Upper lobe of right lung (tissue), 1 donor: Measurements from ENCODE around the gene GRIK3. TPM values are rescaled to one million over a fixed set of nuclear protein-coding genes. Genes with fewer than 3 reads are reported as not detected.

Source experiments
- ATAC-seq: fragments of 200-7000 bp; cut with Tn5 transposase; one replicate; pipeline ENCODE4 v1.9.1; 2020; ENCODE audit warnings: mild to moderate bottlenecking, moderate library complexity
- DNase-seq: peaks from one replicate; pipeline ENCODE4 v3.0.0-alpha.2; 2020
- H3K27ac ChIP-seq: fragments of 200-600 bp; one replicate; pipeline ENCODE4 v1.8.0; 2022
- H3K27me3 ChIP-seq: fragments of 200-600 bp; one replicate; pipeline ENCODE4 v1.8.0; 2022; ENCODE audit warnings: mild to moderate bottlenecking
- H3K36me3 ChIP-seq: fragments of 200-600 bp; one replicate; pipeline ENCODE4 v1.8.0; 2022
- H3K4me1 ChIP-seq: fragments of 200-600 bp; one replicate; pipeline ENCODE4 v1.8.0; 2022
- H3K4me3 ChIP-seq: fragments of 200-600 bp; one replicate; pipeline ENCODE4 v1.8.0; 2022; ENCODE audit warnings: mild to moderate bottlenecking
- H3K9me3 ChIP-seq: fragments of 200-600 bp; one replicate; pipeline ENCODE4 v1.8.0; 2022
- CTCF ChIP-seq: fragments of 200-600 bp; IDR thresholded peaks from one replicate; pipeline ENCODE4 v1.8.0; 2022; ENCODE audit warnings: antibody characterized with exemption
- intact Hi-C: fragments of 100-400 bp; cut with DNase I; formaldehyde crosslinking; loops from one replicate; pipeline ENCODE4 v1.11.0; 2022
- total RNA-seq: library from RNA; stranded (reverse); fragmentation: NEBNext Ultra II Directional; extraction: Animal tissue kit (Norgen Biotek cat#: 25700); gene quantifications from one replicate; pipeline ENCODE4 v1.2.1, GENCODE V29; 2021
- donor health status: DM: no; HTN: yes; CAD: no; lungs with severe emphysema.

GRIK3 gene
- total RNA-seq, 1 donor from 2014 or later: not detected

DNA sequence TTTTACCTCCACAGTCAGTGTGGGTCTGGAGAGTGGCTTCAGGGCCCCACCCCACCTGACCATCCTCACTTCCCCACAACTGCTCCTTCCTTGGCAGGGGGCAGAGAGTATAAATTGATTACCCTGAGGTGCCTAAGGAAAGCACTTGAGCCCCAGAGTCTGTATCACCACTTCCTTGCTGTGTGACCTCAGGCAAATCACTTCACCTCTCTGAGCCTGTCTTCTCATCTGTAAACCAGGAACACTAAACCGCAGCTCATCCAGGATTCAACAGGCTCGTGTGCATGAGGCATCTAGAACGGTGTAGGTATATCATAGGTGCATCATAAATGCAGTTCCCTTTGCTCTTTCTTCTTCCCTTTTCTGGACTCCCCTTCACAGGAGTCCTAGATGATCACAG lies 43.4 kb downstream of the GRIK3 start:
- H3K27me3 ChIP-seq: no peaks in the 10 kb centered on the region
- TF ChIP-seq CTCF: no peak
- no peaks in the 10 kb centered on the region for H3K9me3 ChIP-seq
- DNase-seq (no peak), ATAC-seq (no peak)
- no peaks in the 10 kb centered on the region for H3K36me3 ChIP-seq
- intact Hi-C loops: no loop called here
- H3K4me3 ChIP-seq: no peak overlapping the region
- H3K4me1 ChIP-seq: peaks cover 6% of the 10 kb centered on the region
- H3K27ac ChIP-seq: no peak overlapping the region

- intact Hi-C loops: no loop called here
- ATAC-seq (peak; percentile 72), DNase-seq (peak; percentile 69)
- H3K4me1 ChIP-seq: peaks cover 6% of the 10 kb centered on the region
- no peak for TF ChIP-seq CTCF
- H3K9me3 ChIP-seq: no peaks in the 10 kb centered on the region
- no peaks in the 10 kb centered on the region for H3K36me3 ChIP-seq
- no peaks in the 10 kb centered on the region for H3K27me3 ChIP-seq
- no peak overlapping the region for H3K4me3 ChIP-seq
- H3K27ac ChIP-seq: peak overlapping the region; percentile 36
These were observed 45.1 kb downstream of the GRIK3 start for GRCh38 chr1:36989241-36989640.

- TF ChIP-seq CTCF: no peak
- no peaks in the 10 kb centered on the region for H3K9me3 ChIP-seq
- H3K27ac ChIP-seq: peak overlapping the region; percentile 34
- no peaks in the 10 kb centered on the region for H3K27me3 ChIP-seq
- DNase-seq: no peak
- H3K4me1 ChIP-seq: peaks cover 6% of the 10 kb centered on the region
- H3K4me3 ChIP-seq: no peak overlapping the region
- H3K36me3 ChIP-seq: no peaks in the 10 kb centered on the region
- peak; percentile 59 for ATAC-seq
- intact Hi-C loops: no loop called here
These were observed 45.5 kb downstream of the GRIK3 start for GRCh38 chr1:36988741-36989193.

- Histone ChIP-seq H3K36me3 (no peaks in the 10 kb centered on the region), H3K27ac (peak overlapping the region; percentile 34), H3K9me3 (no peaks in the 10 kb centered on the region), H3K4me3 (no peak overlapping the region), H3K27me3 (no peaks in the 10 kb centered on the region), H3K4me1 (peaks cover 6% of the 10 kb centered on the region)
- DNase-seq: peak; percentile 88
- peak; percentile 66 for ATAC-seq
- TF ChIP-seq CTCF: no peak
- intact Hi-C loops: no loop called here
These were observed 46.0 kb downstream of the GRIK3 start for GRCh38 chr1:36988321-36988720.

DNA sequence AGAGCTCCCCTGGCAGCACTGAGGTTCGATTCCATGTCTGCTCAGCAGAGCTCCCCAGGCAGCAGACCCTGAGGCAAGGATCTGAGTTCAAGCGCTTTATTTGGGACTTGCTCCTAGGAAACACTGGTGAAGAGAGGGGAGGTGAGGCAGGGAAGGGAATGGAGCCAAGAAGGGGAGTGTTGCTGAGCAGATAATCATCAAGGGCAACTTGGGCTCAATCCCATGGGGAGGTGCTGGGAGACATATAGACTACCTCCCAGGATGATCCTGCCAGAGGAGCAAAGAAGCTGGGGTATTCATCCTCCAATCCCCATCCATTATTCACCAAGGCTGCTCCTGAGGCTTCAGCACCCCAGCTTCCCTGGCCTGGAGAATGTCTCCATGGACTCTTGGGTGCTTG lies 47.0 kb downstream of the GRIK3 start:
- Histone ChIP-seq H3K27me3 (no peaks in the 10 kb centered on the region), H3K9me3 (no peaks in the 10 kb centered on the region), H3K4me1 (peaks cover 6% of the 10 kb centered on the region), H3K4me3 (no peak overlapping the region), H3K36me3 (no peaks in the 10 kb centered on the region), H3K27ac (no peak overlapping the region)
- ATAC-seq (no peak), DNase-seq (no peak)
- intact Hi-C loops: no loop called here
- no peak for TF ChIP-seq CTCF
